K562 (cell line): ENCODE data around the gene LY6G6D. TPM values are rescaled to one million over a fixed set of nuclear protein-coding genes. Genes with fewer than 3 reads are reported as not detected.

Source experiments
- ATAC-seq: fragments of 200-7000 bp; cut with Tn5 transposase; 3 replicates; pipeline ENCODE4 v1.9.1; 2020; ENCODE audit warnings: moderate library complexity
- BruUV-seq: library from RNA; stranded (reverse); fragments of 400-500 nt; replicated peaks from 2 replicates; lab custom pipeline; 2021; lab: Mats Ljungman, UMichigan
- CTCF ChIA-PET: fragments of 300-600 bp; formaldehyde crosslinking; extraction: SDS; loops from one replicate; lab custom pipeline; 2021; ENCODE audit warnings: low intra/inter-chr PET ratio; lab: Yijun Ruan, JAX
- POLR2A ChIA-PET: fragments of 300-600, 350-650 bp; sonication (Branson Sonifier 250); formaldehyde crosslinking; extraction: SDS; loops from one replicate; lab custom pipeline; 2021; ENCODE audit warnings: antibody characterized with exemption, inconsistent platforms; lab: Yijun Ruan, JAX
- DNase-seq, 4 experiments: peaks; one replicate each; pipeline versions ENCODE4 v3.0.0 to v3.0.0-alpha.2; 2011 to 2018; ENCODE audit warnings: low spot score in 3 of 4, mixed read lengths in 3 of 4; ENCODE audit errors: extremely low read depth in 1 of 4
- FAIRE-seq: peaks from 2 replicates; lab custom pipeline; 2011; peaks lifted over from hg19 to GRCh38; lab: Jason Lieb, UNC
- H2AFZ ChIP-seq: 2 replicates; pipeline ENCODE4 v1.6.0; 2011; ENCODE audit warnings: low read depth, low read length, control low read depth, inconsistent platforms
- H3K27ac ChIP-seq: fragments of 200-600 bp; 3 replicates; pipeline ENCODE4 v1.8.0; 2011; ENCODE audit warnings: low read depth, mild to moderate bottlenecking, control low read depth, inconsistent platforms, low read length, moderate library complexity, mixed read lengths; ENCODE audit errors: extremely low read depth
- H3K27me3 ChIP-seq, 2 experiments: fragments of 300-600 bp in 1 of 2; 2 replicates in 1 of 2; 3 replicates in 1 of 2; pipeline versions ENCODE4 v1.6.0 to v1.8.0; 2011; ENCODE audit warnings: inconsistent platforms in 2 of 2, low read length in 2 of 2, mild to moderate bottlenecking in 1 of 2, mixed read lengths in 1 of 2, moderate library complexity in 1 of 2; ENCODE audit not compliant: control insufficient read depth in 2 of 2, insufficient read depth in 2 of 2
- H3K36me3 ChIP-seq: fragments of 300-600 bp; 3 replicates; pipeline ENCODE4 v1.8.0; 2011; ENCODE audit warnings: mild to moderate bottlenecking, low read length, inconsistent platforms; ENCODE audit not compliant: control insufficient read depth, insufficient read depth
- H3K4me1 ChIP-seq, 2 experiments: fragments of 200-600 bp in 1 of 2; replicated peaks in 1 of 2; 2 replicates in 1 of 2; 3 replicates in 1 of 2; pipeline versions ENCODE4 v1.5.1 to v1.8.0; 2011; ENCODE audit warnings: inconsistent platforms in 2 of 2, low read length in 2 of 2, mild to moderate bottlenecking in 1 of 2, mixed read lengths in 1 of 2, moderate library complexity in 1 of 2; ENCODE audit not compliant: control insufficient read depth in 2 of 2, insufficient read depth in 2 of 2
- H3K4me2 ChIP-seq: 2 replicates; pipeline ENCODE4 v1.6.1; 2011; ENCODE audit warnings: low read length, control low read depth, inconsistent platforms, mixed read lengths; ENCODE audit not compliant: insufficient read depth
- H3K4me3 ChIP-seq: fragments of 200-600 bp; sonication (generic), shearing (Covaris generic); 2 replicates; pipeline ENCODE4 v1.5.1; 2016; ENCODE audit warnings: control low read depth, inconsistent platforms
- H3K79me2 ChIP-seq: fragments of 200-600 bp; 3 replicates; pipeline ENCODE4 v1.8.0; 2011; ENCODE audit warnings: low read length, inconsistent platforms; ENCODE audit not compliant: control insufficient read depth, insufficient read depth
- H3K9ac ChIP-seq, 2 experiments: 2 replicates each; pipeline versions ENCODE4 v1.6.0 to v1.6.1; 2011; ENCODE audit warnings: low read depth in 2 of 2, low read length in 2 of 2, control low read depth in 1 of 2, inconsistent platforms in 1 of 2, mild to moderate bottlenecking in 1 of 2, mixed read lengths in 1 of 2; ENCODE audit not compliant: insufficient read depth in 1 of 2
- H3K9me1 ChIP-seq: one replicate; pipeline ENCODE4 v1.6.0; 2011; ENCODE audit warnings: inconsistent platforms, mild to moderate bottlenecking, low read length, moderate library complexity; ENCODE audit not compliant: control insufficient read depth, insufficient read depth
- H3K9me3 ChIP-seq: replicated peaks from 2 replicates; pipeline ENCODE4 v1.5.1; 2011; ENCODE audit warnings: low read depth, low read length, inconsistent platforms; ENCODE audit not compliant: control insufficient read depth, insufficient read depth
- H4K20me1 ChIP-seq: replicated peaks from 2 replicates; pipeline ENCODE4 v1.6.1; 2011; ENCODE audit warnings: low read length, inconsistent platforms, mixed read lengths; ENCODE audit not compliant: control insufficient read depth, insufficient read depth
- ATF3 ChIP-seq, 2 experiments: fragments of 450-650 bp in 1 of 2; sonication (generic) in 1 of 2; formaldehyde crosslinking in 1 of 2; IDR thresholded peaks in 1 of 2; conservative IDR thresholded peaks in 1 of 2; 2 replicates each; pipeline versions ENCODE4 v1.6.1 to v1.8.1; 2016 to 2023; ENCODE audit warnings: mild to moderate bottlenecking in 2 of 2, moderate library complexity in 2 of 2, inconsistent platforms in 1 of 2, missing genetic modification reagents in 1 of 2
- C11orf30 ChIP-seq: fragments of 450-650 bp; IDR thresholded peaks from 2 replicates; pipeline ENCODE4 v1.6.1; 2016; ENCODE audit warnings: low read depth, mild to moderate bottlenecking
- ELF1 ChIP-seq: fragments of 200-800 bp; sonication (Bioruptor generic); IDR thresholded peaks from 2 replicates; pipeline ENCODE4 v1.6.1; 2016; ENCODE audit warnings: missing genetic modification characterization, missing compliant biosample characterization
- ETV6 ChIP-seq, 3 experiments: fragments of 150-350 bp in 1 of 3; sonication (generic) in 1 of 3; formaldehyde crosslinking in 1 of 3; IDR thresholded peaks; 2 replicates each; pipeline versions ENCODE4 v1.6.1 to v1.8.0; 2014 to 2022; ENCODE audit warnings: borderline replicate concordance in 2 of 3, low read depth in 2 of 3, antibody characterized with exemption in 1 of 3, low read length in 1 of 3, mild to moderate bottlenecking in 1 of 3, missing genetic modification reagents in 1 of 3
- FOXO4 ChIP-seq: fragments of 450-650 bp; formaldehyde crosslinking; IDR thresholded peaks from 2 replicates; pipeline ENCODE4 v1.4.0; 2020; ENCODE audit warnings: mild to moderate bottlenecking, moderate library complexity
- HINFP ChIP-seq: fragments of 450-650 bp; conservative IDR thresholded peaks from 2 replicates; pipeline ENCODE4 v1.6.1; 2016; ENCODE audit warnings: missing genetic modification characterization, low read depth, mild to moderate bottlenecking, control low read depth, missing compliant biosample characterization
- HIVEP1 ChIP-seq: fragments of 250-450 bp; sonication (Bioruptor Pico); IDR thresholded peaks from 2 replicates; pipeline ENCODE4 v1.4.0; 2020; ENCODE audit warnings: mild to moderate bottlenecking
- MAX ChIP-seq: sonication (generic); formaldehyde crosslinking; IDR thresholded peaks from 2 replicates; pipeline ENCODE4 v1.9.0; 2022; ENCODE audit warnings: mild to moderate bottlenecking, missing genetic modification reagents
- SREBF2 ChIP-seq: sonication (generic); formaldehyde crosslinking; IDR thresholded peaks from 2 replicates; pipeline ENCODE4 v1.4.0; 2020; ENCODE audit warnings: mild to moderate bottlenecking, missing genetic modification reagents
- SRSF1 ChIP-seq: fragments of 200-400 bp; formaldehyde crosslinking; IDR thresholded peaks from 2 replicates; pipeline ENCODE4 v1.6.1; 2017; ENCODE audit warnings: mild to moderate bottlenecking, low read depth, low read length, moderate library complexity
- TOE1 ChIP-seq, 2 experiments: fragments of 450-650 bp in 1 of 2; sonication (generic) in 1 of 2; formaldehyde crosslinking in 1 of 2; IDR thresholded peaks; 2 replicates each; pipeline versions ENCODE4 v1.7.1 to v1.8.0; 2016 to 2022; ENCODE audit warnings: borderline replicate concordance in 2 of 2, mild to moderate bottlenecking in 2 of 2, antibody characterized with exemption in 1 of 2, inconsistent platforms in 1 of 2, low read depth in 1 of 2, missing genetic modification reagents in 1 of 2, moderate library complexity in 1 of 2
- ZNF583 ChIP-seq: fragments of 250-450 bp; sonication (Bioruptor Pico); IDR thresholded peaks from 2 replicates; pipeline ENCODE4 v1.4.0; 2020
- ZNF717 ChIP-seq: fragments of 250-450 bp; sonication (Bioruptor Pico); IDR thresholded peaks from 2 replicates; pipeline ENCODE4 v1.5.0; 2021
- ZNF764 ChIP-seq: fragments of 250-450 bp; sonication (Bioruptor Pico); IDR thresholded peaks from 2 replicates; pipeline ENCODE4 v1.4.0; 2020; ENCODE audit warnings: low read depth, mild to moderate bottlenecking, moderate library complexity
- ZNF79 ChIP-seq: fragments of 250-450 bp; sonication (Bioruptor Pico); IDR thresholded peaks from 2 replicates; pipeline ENCODE4 v1.4.0; 2020; ENCODE audit warnings: low read depth, mild to moderate bottlenecking, moderate library complexity
- WGBS: fragments of 100-300 bp; shearing (Covaris generic); methylation state at CpG from one replicate; pipeline ENCODE4 v1.1.6; 2016; ENCODE audit warnings: low coverage, mixed read lengths; ENCODE audit not compliant: insufficient coverage; ENCODE audit errors: missing lambda C conversion rate; 5-methylcytosine and 5-hydroxymethylcytosine counted together
- in situ Hi-C: fragments of 300-500 bp; cut with MboI; formaldehyde crosslinking; loops from 4 replicates; pipeline ENCODE4 v1.15.0; 2018; ENCODE audit warnings: inconsistent platforms, mixed read lengths
- intact Hi-C: fragments of 100-400 bp; cut with micrococcal nuclease; formaldehyde crosslinking; loops from 2 replicates; pipeline ENCODE4 v1.14.2; 2022
- polyA plus RNA-seq, 8 experiments: library from polyadenylated mRNA; depleted of rRNA in 4 of 8; stranded (reverse) in 5 of 8; unstranded in 3 of 8; fragments of >200 nt; fragmentation: Nextera tagmentation in 2 of 8; fragmentation: Illumina TruSeq in 1 of 8; extraction: Ambion mirVana in 2 of 8; extraction: Trizol in 1 of 8; gene quantifications; 2 replicates each; pipeline versions ENCODE4 v1.2.1 to v1.2.3, GENCODE V29; 2011 to 2014; ENCODE audit warnings: inconsistent platforms in 1 of 8, missing spikeins in 1 of 8
- total RNA-seq, 7 experiments: library from RNA; depleted of rRNA in 6 of 7; stranded (reverse); fragments of >200 nt in 6 of 7; fragmentation: Illumina TruSeq in 2 of 7; extraction: Trizol in 2 of 7; gene quantifications; 2 replicates each; pipeline versions ENCODE4 v1.2.1 to v1.2.3, GENCODE V29; 2011 to 2021; ENCODE audit warnings: low replicate concordance in 1 of 7

Gene LY6G6D
- total and polyA plus RNA-seq, 9 of the 15 experiments (the other 6 are each of a cell fraction or from before 2014, with no cell fraction given), result 0.30 to 0.38 TPM; not detected in 7

GRCh38 chr6:31736768-31737314, 21.7 kb downstream of the LY6G6D start:
- H3K36me3 ChIP-seq, result peaks cover 50% of the 10 kb centered on the region
- H3K4me3 ChIP-seq, result peak overlapping the region; percentile 77
- intact Hi-C loops, result loop anchor here (10.0 kb wide), 1 partner anchor 238 kb away; the partner anchor contains the start of gene DXO
- in situ Hi-C loops, result no loop called here
- no peaks in the 10 kb centered on the region for H3K9me3 ChIP-seq
- peak overlapping the region; percentile 100 for H3K4me2 ChIP-seq
- H3K4me1 ChIP-seq, result peaks cover 46 to 54% of the 10 kb centered on the region in 2 experiments
- ChIA-PET CTCF (no interaction called here), POLR2A (interaction anchor here (0.6 to 13.1 kb wide), 26 partner anchors 11 to 348 kb away, joined by 3 to 236 read pairs (median 12); partner anchors contain the start of genes ABHD16A, BAG6, C6orf47 and CSNK2B)
- peak overlapping the region; percentile 99 for H3K9ac ChIP-seq
- H3K27ac ChIP-seq, result peak overlapping the region; percentile 95
- H2AFZ ChIP-seq, result peak overlapping the region; percentile 72
- WGBS, result 16% methylated on average over 10 of the region's 10 CpGs
- no peak for ATAC-seq
- BruUV-seq, result no TSS peak
- FAIRE-seq, result no peak
- no peaks in the 10 kb centered on the region for H3K27me3 ChIP-seq
- H4K20me1 ChIP-seq, result peaks cover 24% of the 10 kb centered on the region
- peaks cover 89% of the 10 kb centered on the region for H3K79me2 ChIP-seq
- no peaks in the 10 kb centered on the region for H3K9me1 ChIP-seq
- peak in 1 of 4 experiments; percentile 55 for DNase-seq
- TF ChIP-seq ATF3 (IDR thresholded peaks at IDR 0.05), result no peak
- TF ChIP-seq ATF3 (CRISPR knock-in tag; conservative IDR thresholded peaks at IDR 0.05), result 0 out of 2 replicates have a peak, but pooled peaks have one; percentile 18
- TF ChIP-seq MAX (CRISPR knock-in tag), result peak; percentile 52
- 0 out of 2 replicates have a peak, but pooled peaks have one; percentile 32 for TF ChIP-seq HINFP (tag)
- 0 out of 2 replicates have a peak, but pooled peaks have one; percentile 22 for TF ChIP-seq ZNF79 (CRISPR knock-in tag)
- no peak for TF ChIP-seq ETV6 (IDR thresholded peaks at IDR 0.05; ENCODE audit: borderline replicate concordance in 1 of 2, low read depth in 2 of 2, low read length in 1 of 2)
- 0 out of 2 replicates have a peak, but pooled peaks have one; percentile 46 for TF ChIP-seq ETV6 (CRISPR knock-in tag; IDR thresholded peaks at IDR 0.05; ENCODE audit: borderline replicate concordance)
- TF ChIP-seq FOXO4 (CRISPR knock-in tag), result 0 out of 2 replicates have a peak, but pooled peaks have one; percentile 80
- TF ChIP-seq ZNF583 (CRISPR knock-in tag), result peak; percentile 79; the same call in 1 of the 2 replicates
- no peak for TF ChIP-seq SRSF1
- 0 out of 2 replicates have a peak, but pooled peaks have one; percentile 4 for TF ChIP-seq ZNF764
- peak; percentile 53; the same call in 1 of the 2 replicates for TF ChIP-seq HIVEP1 (CRISPR knock-in tag)
- TF ChIP-seq SREBF2 (CRISPR knock-in tag), result 0 out of 2 replicates have a peak, but pooled peaks have one; percentile 69
- no peak for TF ChIP-seq C11orf30
- TF ChIP-seq TOE1 (IDR thresholded peaks at IDR 0.05; ENCODE audit: borderline replicate concordance), result no peak
- peak; percentile 48; the same call in 1 of the 2 replicates for TF ChIP-seq TOE1 (CRISPR knock-in tag; IDR thresholded peaks at IDR 0.05; ENCODE audit: borderline replicate concordance, low read depth)
- TF ChIP-seq ZNF717 (CRISPR knock-in tag), result 0 out of 2 replicates have a peak, but pooled peaks have one; percentile 49
- TF ChIP-seq ELF1 (tag), result no peak
